ENCODE data around the gene SOS1. TPM values are rescaled to one million over a fixed set of nuclear protein-coding genes. Genes with fewer than 3 reads are reported as not detected.

SOS1 gene
- total RNA-seq, 1 experiment from 2014 or later = 28.7 TPM

DNA sequence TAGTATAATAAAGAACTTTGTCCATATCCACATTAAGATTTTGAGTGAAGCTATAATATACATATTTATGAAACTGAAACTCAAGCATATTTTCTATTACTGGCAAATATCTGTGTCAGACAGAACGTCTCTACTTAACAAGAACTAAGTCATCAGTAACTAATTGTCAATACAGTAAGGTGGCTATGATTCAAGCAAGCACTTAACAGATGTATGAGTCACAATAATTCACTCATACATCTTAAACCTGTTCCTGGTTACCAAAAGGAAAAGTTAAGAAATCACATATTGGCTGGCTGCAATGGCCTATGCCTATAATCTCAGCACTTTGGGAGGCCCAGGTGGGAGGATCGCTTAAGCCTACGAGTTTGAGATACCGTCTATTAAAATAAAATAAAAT, 96.0 kb downstream of the SOS1 start:
- no peaks in the 10 kb centered on the region for H3K9me3 ChIP-seq (ENCODE audit: control insufficient read depth, insufficient read depth, low read depth, low read length)
- TF ChIP-seq, protein P1, sequence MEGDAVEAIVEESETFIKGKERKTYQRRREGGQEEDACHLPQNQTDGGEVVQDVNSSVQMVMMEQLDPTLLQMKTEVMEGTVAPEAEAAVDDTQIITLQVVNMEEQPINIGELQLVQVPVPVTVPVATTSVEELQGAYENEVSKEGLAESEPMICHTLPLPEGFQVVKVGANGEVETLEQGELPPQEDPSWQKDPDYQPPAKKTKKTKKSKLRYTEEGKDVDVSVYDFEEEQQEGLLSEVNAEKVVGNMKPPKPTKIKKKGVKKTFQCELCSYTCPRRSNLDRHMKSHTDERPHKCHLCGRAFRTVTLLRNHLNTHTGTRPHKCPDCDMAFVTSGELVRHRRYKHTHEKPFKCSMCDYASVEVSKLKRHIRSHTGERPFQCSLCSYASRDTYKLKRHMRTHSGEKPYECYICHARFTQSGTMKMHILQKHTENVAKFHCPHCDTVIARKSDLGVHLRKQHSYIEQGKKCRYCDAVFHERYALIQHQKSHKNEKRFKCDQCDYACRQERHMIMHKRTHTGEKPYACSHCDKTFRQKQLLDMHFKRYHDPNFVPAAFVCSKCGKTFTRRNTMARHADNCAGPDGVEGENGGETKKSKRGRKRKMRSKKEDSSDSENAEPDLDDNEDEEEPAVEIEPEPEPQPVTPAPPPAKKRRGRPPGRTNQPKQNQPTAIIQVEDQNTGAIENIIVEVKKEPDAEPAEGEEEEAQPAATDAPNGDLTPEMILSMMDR (IDR thresholded peaks at IDR 0.05) = no peak
- TF ChIP-seq TCF7L2 (IDR thresholded peaks at IDR 0.05; ENCODE audit: low read depth, low read length) (no peak), POLR2AphosphoS5 (IDR thresholded peaks at IDR 0.05; ENCODE audit: low read depth, low read length) (no peak)
- TF ChIP-seq, protein P2, sequence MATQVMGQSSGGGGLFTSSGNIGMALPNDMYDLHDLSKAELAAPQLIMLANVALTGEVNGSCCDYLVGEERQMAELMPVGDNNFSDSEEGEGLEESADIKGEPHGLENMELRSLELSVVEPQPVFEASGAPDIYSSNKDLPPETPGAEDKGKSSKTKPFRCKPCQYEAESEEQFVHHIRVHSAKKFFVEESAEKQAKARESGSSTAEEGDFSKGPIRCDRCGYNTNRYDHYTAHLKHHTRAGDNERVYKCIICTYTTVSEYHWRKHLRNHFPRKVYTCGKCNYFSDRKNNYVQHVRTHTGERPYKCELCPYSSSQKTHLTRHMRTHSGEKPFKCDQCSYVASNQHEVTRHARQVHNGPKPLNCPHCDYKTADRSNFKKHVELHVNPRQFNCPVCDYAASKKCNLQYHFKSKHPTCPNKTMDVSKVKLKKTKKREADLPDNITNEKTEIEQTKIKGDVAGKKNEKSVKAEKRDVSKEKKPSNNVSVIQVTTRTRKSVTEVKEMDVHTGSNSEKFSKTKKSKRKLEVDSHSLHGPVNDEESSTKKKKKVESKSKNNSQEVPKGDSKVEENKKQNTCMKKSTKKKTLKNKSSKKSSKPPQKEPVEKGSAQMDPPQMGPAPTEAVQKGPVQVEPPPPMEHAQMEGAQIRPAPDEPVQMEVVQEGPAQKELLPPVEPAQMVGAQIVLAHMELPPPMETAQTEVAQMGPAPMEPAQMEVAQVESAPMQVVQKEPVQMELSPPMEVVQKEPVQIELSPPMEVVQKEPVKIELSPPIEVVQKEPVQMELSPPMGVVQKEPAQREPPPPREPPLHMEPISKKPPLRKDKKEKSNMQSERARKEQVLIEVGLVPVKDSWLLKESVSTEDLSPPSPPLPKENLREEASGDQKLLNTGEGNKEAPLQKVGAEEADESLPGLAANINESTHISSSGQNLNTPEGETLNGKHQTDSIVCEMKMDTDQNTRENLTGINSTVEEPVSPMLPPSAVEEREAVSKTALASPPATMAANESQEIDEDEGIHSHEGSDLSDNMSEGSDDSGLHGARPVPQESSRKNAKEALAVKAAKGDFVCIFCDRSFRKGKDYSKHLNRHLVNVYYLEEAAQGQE (IDR thresholded peaks at IDR 0.05; ENCODE audit: insufficient read depth in 1 of 2, low read depth in 2 of 2, low read length in 1 of 2) = no peak
- H3K27ac ChIP-seq (ENCODE audit: low read length) = no peak overlapping the region
- POLR2A ChIA-PET = no interaction called here
- BruUV-seq (replicated peaks) = no TSS peak
- DNase-seq (ENCODE audit: low read depth, low spot score) (no peak), ATAC-seq (no peak)
- no peak overlapping the region for H3K4me3 ChIP-seq (ENCODE audit: low read depth in 2 of 2, low read length in 2 of 2)
- H3K36me3 ChIP-seq (ENCODE audit: control insufficient read depth, insufficient read depth, low read length) = peaks cover 8% of the 10 kb centered on the region
- no peaks in the 10 kb centered on the region for H3K4me1 ChIP-seq (ENCODE audit: control insufficient read depth, insufficient read depth, low read length)
- in situ Hi-C loops (cut with HindIII; ENCODE audit: low pct_unique_long_range_greater_than_20kb, low sequenced_read_pairs) (no loop called here), intact Hi-C loops (cut with micrococcal nuclease; ENCODE audit: unreplicated experiment) (no loop called here)
- CTCF ChIA-PET = no interaction called here
- no peaks in the 10 kb centered on the region for H3K27me3 ChIP-seq (ENCODE audit: control insufficient read depth, insufficient read depth, low read length)

DNA sequence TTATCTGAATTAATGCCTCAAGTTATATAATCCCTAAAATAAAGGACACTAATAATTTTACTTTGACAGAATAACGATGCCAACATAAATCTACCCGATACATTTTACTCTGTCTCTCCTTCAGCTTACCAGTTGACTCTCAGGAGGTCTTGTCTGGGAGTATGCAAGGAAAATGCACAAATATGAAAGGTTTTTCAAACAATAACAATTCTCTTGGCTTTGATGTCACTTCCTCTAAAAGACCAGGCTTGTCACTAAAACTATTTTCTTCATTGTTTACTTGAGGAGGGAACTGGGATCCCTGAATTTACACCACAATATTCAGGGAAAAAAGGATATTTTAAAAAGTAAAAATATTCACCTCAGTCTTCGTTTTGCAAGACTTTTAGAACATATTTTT, 97.2 kb downstream of the SOS1 start:
- H3K4me1 ChIP-seq (ENCODE audit: control insufficient read depth, insufficient read depth, low read length) = no peaks in the 10 kb centered on the region
- in situ Hi-C loops (cut with HindIII; ENCODE audit: low pct_unique_long_range_greater_than_20kb, low sequenced_read_pairs) (no loop called here), intact Hi-C loops (cut with micrococcal nuclease; ENCODE audit: unreplicated experiment) (no loop called here)
- CTCF ChIA-PET = no interaction called here
- POLR2A ChIA-PET = no interaction called here
- no peak for ATAC-seq
- TF ChIP-seq, protein P1 (IDR thresholded peaks at IDR 0.05) = no peak
- no peak for DNase-seq (ENCODE audit: low read depth, low spot score)
- H3K36me3 ChIP-seq (ENCODE audit: control insufficient read depth, insufficient read depth, low read length) = peaks cover 8% of the 10 kb centered on the region
- H3K4me3 ChIP-seq (ENCODE audit: low read depth in 2 of 2, low read length in 2 of 2) = no peak overlapping the region
- H3K27ac ChIP-seq (ENCODE audit: low read length) = no peak overlapping the region
- BruUV-seq (replicated peaks) = no TSS peak
- H3K9me3 ChIP-seq (ENCODE audit: control insufficient read depth, insufficient read depth, low read depth, low read length) = no peaks in the 10 kb centered on the region
- H3K27me3 ChIP-seq (ENCODE audit: control insufficient read depth, insufficient read depth, low read length) = no peaks in the 10 kb centered on the region

DNA sequence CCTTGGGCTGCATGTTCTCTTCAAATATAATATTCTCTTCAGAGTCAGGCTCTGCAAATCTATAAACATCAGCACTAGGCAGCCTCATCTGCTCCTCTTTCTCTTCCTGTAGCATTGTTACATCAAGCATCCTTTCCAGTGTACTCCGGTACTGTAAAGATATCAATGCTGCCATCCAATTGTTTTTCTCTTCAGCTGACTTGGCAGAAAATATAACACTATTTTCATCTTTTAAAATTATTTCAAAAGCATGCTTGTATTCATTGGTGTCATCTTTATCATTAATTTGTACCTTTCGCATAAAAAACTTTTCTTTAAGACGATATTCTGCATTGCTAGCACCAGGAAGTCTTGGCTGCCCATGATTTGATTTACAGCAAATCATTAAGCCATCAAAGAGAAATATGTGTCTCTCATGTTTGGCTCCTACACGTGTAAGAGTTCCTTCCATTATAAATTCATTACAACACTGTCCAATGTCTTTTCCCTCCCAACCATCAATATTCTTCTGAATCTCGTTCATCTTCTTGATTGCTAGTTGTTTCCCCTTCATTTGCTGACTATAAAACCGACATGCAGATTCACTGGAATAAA, 98.1 kb downstream of the SOS1 start:
- CTCF ChIA-PET = no interaction called here

More for the DNA sequence above, 98.1 kb downstream of the SOS1 start:
- Histone ChIP-seq H3K9me3 (ENCODE audit: control insufficient read depth, insufficient read depth, low read depth, low read length) (no peaks in the 10 kb centered on the region), H3K27me3 (ENCODE audit: control insufficient read depth, insufficient read depth, low read length) (no peaks in the 10 kb centered on the region), H3K36me3 (ENCODE audit: control insufficient read depth, insufficient read depth, low read length) (peaks cover 8% of the 10 kb centered on the region), H3K27ac (ENCODE audit: low read length) (no peak overlapping the region), H3K4me1 (ENCODE audit: control insufficient read depth, insufficient read depth, low read length) (no peaks in the 10 kb centered on the region), H3K4me3 (ENCODE audit: low read depth in 2 of 2, low read length in 2 of 2) (no peak overlapping the region)
- no peak for ATAC-seq
- no TSS peak for BruUV-seq (replicated peaks)
- no peak for TF ChIP-seq TCF7L2 (IDR thresholded peaks at IDR 0.05; ENCODE audit: low read depth, low read length)
- TF ChIP-seq, protein P1 (IDR thresholded peaks at IDR 0.05) = no peak
- TF ChIP-seq, protein P2 (IDR thresholded peaks at IDR 0.05; ENCODE audit: insufficient read depth in 1 of 2, low read depth in 2 of 2, low read length in 1 of 2) = no peak
- no peak for TF ChIP-seq POLR2AphosphoS5 (IDR thresholded peaks at IDR 0.05; ENCODE audit: low read depth, low read length)
- TF ChIP-seq SIN3A (IDR thresholded peaks at IDR 0.05; ENCODE audit: borderline replicate concordance, insufficient read depth, low read depth, low read length) = no peak
- DNase-seq (ENCODE audit: low read depth, low spot score) = no peak
- intact Hi-C loops (cut with micrococcal nuclease; ENCODE audit: unreplicated experiment) = no loop called here
- in situ Hi-C loops (cut with HindIII; ENCODE audit: low pct_unique_long_range_greater_than_20kb, low sequenced_read_pairs) = no loop called here
- POLR2A ChIA-PET = no interaction called here

Data from Panc1 (cell line).